Transverse colon (tissue), 4 donors: Measurements from ENCODE around the gene FBXL17.

Source experiments
- EP300 ChIP-seq: sonication (generic); formaldehyde crosslinking; IDR thresholded peaks from one replicate; pipeline ENCODE4 v1.6.1; 2017; ENCODE audit warnings: antibody characterized with exemption, low read depth
- POLR2A ChIP-seq: fragments of 450-650 bp; IDR thresholded peaks from one replicate; pipeline ENCODE4 v1.6.1; 2016; ENCODE audit warnings: antibody characterized with exemption, mild to moderate bottlenecking, moderate library complexity
- POLR2AphosphoS5 ChIP-seq, 3 donors: sonication (generic); formaldehyde crosslinking; IDR thresholded peaks; one replicate each; pipeline ENCODE4 v1.6.1; 2016; ENCODE audit warnings: antibody characterized with exemption in 3 of 3
- TF ChIP-seq, protein P1 (sequence below), 5 experiments: fragments of 200-600 bp in 3 of 5; fragments of 450-650 bp in 2 of 5; sonication (generic) in 3 of 5; IDR thresholded peaks; 1 replicate in 2 of 5; 2 replicates in 3 of 5; pipeline ENCODE4 v1.5.1; 2016 to 2017; ENCODE audit warnings: antibody characterized with exemption in 5 of 5, inconsistent platforms in 3 of 5, mild to moderate bottlenecking in 2 of 5, moderate library complexity in 1 of 5

DNA sequence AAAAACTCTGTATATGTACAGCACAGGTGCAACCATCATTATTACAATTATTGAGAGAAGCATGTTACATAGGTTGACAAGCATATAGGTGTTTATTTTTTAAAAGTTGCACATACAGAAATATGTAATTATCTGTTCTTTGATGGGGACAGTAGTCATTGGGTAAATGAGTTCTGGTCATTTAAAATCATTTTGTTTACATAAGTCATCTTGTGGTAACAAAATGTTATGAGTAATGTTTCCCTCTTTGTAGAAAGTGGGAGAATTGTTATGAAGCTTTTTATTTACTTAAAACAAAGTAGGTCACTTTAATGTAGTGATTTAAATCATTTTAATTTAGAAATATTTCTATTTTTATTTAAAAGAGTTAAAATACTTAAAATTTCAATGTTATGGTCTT, 33.8 kb upstream of the FBXL17 start:
- TF ChIP-seq, protein P1, sequence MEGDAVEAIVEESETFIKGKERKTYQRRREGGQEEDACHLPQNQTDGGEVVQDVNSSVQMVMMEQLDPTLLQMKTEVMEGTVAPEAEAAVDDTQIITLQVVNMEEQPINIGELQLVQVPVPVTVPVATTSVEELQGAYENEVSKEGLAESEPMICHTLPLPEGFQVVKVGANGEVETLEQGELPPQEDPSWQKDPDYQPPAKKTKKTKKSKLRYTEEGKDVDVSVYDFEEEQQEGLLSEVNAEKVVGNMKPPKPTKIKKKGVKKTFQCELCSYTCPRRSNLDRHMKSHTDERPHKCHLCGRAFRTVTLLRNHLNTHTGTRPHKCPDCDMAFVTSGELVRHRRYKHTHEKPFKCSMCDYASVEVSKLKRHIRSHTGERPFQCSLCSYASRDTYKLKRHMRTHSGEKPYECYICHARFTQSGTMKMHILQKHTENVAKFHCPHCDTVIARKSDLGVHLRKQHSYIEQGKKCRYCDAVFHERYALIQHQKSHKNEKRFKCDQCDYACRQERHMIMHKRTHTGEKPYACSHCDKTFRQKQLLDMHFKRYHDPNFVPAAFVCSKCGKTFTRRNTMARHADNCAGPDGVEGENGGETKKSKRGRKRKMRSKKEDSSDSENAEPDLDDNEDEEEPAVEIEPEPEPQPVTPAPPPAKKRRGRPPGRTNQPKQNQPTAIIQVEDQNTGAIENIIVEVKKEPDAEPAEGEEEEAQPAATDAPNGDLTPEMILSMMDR (IDR thresholded peaks at IDR 0.05) = no peak
- TF ChIP-seq POLR2AphosphoS5 (IDR thresholded peaks at IDR 0.05) = no peak
- no peak for TF ChIP-seq EP300
- TF ChIP-seq POLR2A = no peak
